ENCODE measurements around the gene VIPR2.

VIPR2 gene

DNA sequence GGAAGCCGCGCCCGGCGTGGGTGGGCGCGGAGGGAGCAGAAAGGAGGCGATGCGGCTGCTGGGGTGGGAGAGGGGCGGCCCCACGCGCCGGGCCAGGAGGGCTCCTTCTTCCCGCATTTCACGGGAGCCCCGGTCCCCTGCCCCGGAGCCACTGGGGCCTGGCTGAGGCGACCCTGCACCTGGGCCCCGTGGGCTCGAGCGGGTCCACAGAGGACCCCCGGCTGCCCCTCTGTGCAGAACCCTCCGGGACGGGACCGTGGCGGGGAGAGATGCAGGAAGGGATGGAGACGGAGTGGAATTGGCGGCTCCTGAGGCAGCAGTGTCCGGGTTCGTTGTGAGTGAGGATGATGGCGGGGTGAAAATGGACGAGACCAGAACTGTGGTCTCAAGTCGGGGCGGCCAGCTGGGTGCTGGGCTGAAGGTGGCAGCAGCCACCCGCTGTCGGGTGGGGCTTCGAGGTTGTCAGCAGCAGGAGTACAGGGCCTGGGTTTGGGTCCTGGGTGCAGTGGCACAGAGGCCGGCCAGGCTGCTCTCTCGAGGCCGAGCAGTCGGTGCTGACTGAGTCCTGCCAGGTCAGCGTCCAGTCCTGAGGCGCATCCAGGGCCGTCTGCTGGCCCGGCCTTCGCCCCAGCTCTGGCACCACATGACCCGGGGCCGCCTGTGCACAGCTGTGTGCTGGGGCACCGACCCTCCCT lies 80.4 kb downstream of the VIPR2 start:
- no peak for DNase-seq

- no peak for DNase-seq
Measured at GRCh38 chr7:159063046-159063840, 81.4 kb downstream of the VIPR2 start.

GRCh38 chr7:159062569-159062968 lies 82.1 kb downstream of the VIPR2 start:
- no peak for DNase-seq

DNA sequence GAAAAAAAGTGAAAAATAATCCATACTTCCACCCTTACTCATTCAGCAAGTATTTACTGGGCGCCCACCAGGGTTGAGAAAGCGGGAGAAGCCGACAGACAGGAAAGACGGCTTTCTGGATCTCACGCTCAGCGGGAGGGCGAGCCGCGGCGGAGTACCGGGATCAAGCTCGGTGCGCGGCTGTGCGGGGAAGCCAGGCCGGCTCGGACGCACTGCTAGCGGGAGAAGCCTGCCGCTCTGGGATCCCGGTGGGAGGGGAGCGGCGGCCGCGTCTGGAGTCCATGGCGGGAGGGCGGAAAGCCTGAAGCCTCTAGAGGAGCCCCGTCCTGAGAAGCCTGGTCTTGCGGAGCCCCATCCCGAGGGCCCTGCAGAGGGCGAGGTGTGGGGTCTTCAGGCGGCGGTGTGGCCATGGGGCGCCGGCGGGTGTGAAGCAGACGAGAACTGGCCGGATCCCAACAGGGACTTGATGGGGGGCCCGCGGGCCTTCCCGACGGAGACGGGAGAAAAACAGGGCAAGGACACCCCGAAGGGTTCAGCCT lies 82.9 kb downstream of the VIPR2 start:
- no peak for DNase-seq

DNA sequence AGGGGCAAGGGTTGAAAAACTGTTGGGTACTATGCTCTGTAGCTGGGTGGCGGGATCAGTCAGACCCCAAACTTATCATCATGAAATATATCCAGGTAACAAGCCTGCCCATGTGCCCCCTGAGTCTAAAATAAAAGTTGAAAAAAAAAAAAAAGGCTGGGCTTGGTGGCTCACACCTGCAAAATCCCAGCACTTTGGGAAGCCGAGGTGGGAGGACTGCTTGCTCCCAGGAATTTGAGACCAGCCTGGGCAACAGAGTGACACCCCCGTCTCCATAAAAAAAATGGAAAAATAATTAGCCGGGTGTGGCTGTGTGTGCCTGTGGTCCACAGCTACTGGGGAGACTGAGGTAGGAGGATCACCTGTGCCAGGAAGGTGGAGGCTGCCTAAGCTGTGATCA lies 83.5 kb downstream of the VIPR2 start:
- no peak for DNase-seq

GRCh38 chr7:159060440-159060839 lies 84.2 kb downstream of the VIPR2 start:
- DNase-seq: no peak

DNA sequence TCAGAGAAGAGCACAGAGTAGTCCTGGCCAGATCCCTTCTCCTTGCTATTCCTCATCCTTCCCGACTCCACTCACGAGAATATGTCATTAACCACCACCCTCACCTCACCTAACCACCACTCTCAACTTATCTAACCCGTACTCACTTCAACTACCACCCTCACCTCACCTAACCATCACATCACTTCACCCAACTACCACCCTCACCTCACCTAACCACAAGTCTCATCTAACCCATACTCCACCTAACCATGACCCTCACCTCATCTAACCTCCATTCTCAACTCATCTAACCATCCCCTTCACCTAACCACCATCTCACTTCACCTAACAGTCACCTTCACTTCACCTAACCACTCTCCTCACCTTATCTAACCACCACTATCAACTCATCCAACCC lies 85.0 kb downstream of the VIPR2 start:
- no peak for DNase-seq

DNA sequence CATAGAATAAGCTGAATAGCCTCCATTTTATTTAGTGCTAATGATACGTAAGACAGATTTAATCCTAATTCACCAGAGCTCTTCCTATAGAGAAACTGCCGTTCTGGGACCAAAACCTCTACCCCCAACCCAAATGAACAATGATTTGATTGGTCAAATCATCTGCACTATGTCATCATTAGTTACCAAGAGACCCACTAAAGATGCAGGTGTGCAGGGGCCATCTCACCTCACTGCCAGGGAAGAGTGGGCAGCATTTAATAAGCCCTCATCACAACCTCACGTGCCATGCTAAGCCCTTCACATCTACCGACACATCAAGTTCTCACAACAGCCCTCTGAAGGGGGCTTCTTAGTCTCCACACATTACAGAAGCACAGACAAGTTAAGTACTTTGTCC lies 87.0 kb downstream of the VIPR2 start:
- DNase-seq: no peak

GRCh38 chr7:159056737-159057136 lies 87.9 kb downstream of the VIPR2 start:
- no peak for DNase-seq

DNA sequence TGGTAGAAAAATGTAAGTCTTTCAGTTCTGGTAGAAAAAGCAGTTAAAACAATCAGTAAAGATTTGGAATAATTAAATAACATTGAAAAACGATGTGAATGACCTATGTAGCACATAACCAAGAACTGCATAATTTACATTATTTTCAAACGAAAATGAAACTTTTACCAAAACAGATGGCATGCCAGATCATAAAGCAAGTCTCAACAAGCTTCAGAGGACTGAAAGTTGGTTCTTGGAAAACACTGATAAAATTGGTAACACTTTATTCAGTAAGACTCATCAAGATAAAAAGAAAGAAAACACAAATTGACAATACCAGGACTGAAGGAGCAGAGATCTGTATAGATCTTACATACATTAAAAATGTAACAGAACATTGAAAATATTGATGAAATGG lies 92.8 kb downstream of the VIPR2 start:
- no peak for DNase-seq

GRCh38 chr7:159050704-159051103 lies 94.0 kb downstream of the VIPR2 start:
- DNase-seq: no peak

GRCh38 chr7:159049266-159050025 lies 95.2 kb downstream of the VIPR2 start:
- DNase-seq: no peak

DNA sequence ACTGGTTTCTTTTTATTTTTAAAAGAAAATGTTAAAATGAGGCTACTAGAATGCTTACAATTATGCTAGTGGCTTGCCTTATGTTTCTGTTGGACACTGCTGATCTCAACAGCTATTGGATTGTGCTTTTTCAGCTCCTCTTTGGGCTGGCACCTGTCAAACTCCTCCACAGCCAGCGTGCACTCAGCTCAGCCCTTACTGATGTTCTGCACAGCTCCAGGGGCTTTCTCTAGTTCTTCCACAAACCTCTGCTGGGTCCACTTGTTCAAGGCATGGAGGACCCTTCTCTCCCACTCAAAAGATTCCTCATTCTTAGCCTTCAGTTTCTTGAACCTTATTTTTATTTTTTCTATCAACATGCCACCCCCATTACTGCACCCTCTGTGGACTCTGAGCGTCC lies 96.0 kb downstream of the VIPR2 start:
- no peak for DNase-seq

DNA sequence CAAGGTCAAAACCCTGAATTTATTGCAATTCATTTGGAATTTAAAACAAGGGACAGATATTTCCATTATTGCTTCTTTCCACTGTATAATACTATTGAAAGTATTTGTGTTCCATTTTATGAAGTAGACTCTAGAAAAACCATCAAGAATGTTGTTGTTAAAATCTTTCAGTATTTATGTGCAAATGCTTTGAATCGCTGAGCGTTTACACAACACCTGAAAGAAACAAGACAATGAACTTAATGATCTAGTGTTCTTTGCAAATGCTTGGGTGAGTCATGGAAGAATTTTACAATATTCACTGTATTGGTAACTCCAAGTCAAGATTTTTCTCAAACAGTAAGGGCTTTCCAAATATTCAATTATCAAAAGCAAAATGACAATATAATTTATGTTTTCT lies 97.1 kb downstream of the VIPR2 start:
- DNase-seq: no peak

GRCh38 chr7:159046300-159046699 lies 98.4 kb downstream of the VIPR2 start:
- DNase-seq: no peak

GRCh38 chr7:159045839-159046238 lies 98.8 kb downstream of the VIPR2 start:
- no peak for DNase-seq

DNA sequence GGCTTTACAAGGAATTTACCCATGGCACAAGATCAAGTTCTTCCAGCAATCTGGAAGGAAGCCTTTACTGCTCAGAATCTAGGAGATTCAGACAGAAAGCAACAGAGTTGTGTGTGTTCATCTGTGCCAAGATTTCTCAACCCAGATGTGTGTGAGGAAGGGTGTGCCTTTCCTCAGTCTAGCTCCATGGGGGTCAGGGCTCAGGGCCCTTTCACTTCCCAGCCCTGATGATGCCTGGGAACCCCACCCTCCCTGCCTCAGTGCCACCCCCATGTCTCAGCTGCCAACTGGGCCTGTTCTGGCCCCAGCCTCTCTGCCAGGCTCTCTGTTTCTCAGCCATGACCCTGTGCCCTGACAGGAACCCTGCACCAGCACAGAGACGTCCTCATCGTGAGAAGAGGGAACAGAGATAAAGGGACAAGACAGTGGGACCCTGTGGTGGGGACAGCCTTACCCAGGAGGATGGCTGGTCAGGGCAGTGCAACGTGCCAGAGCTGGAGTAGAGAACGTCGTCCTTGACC lies 102.0 kb downstream of the VIPR2 start:
- DNase-seq: no peak

- DNase-seq: no peak
Measured at GRCh38 chr7:159042103-159042502, 102.6 kb downstream of the VIPR2 start.

- DNase-seq: no peak
Measured at GRCh38 chr7:159040912-159041711, 103.6 kb downstream of the VIPR2 start.

DNA sequence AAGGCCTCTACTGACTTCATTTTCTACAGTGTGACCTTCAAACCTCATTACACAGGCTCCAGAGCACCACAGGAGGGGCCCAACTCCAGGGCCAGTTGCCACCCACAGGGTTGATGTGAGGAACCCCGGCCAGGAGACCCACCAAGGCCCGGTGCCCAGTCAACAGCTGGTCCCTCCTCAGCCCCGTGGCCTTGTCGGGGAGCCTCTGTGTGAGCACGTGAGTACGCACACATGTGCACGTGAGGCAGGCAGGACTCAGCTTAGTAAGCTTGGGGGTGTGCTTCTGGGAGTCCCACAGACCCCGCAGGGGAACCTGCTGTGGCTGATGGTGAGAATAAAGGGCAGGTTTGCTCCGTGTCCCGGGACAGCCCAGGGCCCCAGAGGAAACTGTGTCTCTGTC lies 104.5 kb downstream of the VIPR2 start:
- DNase-seq: no peak

DNA sequence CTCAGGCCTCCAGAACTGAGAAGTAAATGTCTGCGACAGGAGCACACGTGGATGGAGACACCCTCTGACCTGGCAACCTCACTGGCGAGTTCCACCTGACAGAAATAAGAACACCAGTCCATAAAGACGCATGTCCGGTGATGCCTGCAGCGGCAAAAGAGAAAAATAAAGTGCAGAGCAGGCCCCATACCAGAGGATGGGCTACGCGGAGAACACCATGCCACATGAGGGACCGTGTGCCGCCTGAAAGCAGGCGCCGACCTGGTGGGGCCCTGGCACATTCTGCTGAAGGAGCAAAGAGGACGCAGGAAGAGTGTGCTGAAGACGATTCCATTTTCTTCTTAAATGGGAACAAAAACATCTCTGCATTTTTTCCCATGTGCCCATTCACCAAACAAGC lies 105.0 kb downstream of the VIPR2 start:
- no peak for DNase-seq

DNA sequence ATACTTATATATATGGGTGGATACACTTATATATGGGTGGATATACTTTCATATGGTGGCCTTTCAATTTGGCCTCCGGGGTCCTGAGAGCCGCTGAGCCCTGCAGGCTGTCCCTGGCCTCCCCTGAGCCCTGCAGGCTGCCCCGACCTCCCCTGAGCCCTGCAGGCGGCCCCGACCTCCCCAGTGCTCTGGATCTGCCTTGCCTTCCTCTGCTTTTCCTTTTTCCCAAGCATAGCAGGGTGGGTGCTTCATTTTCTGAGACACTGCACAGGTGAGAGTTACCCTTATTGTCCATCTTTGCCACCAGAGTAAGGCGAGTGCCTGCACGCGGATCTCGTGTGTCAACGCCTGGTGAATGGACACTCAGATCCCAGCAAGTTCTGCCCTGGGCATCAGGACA lies 106.6 kb downstream of the VIPR2 start:
- DNase-seq: no peak
